GM12874 (cell line): ENCODE results near the gene PPCDC.

ENCODE experiments used
- CTCF ChIP-seq: IDR thresholded peaks from 2 replicates; pipeline ENCODE4 v1.5.1; 2011; ENCODE audit warnings: low read depth, mild to moderate bottlenecking, control low read depth, low read length, moderate library complexity; ENCODE audit not compliant: insufficient read depth

PPCDC gene

GRCh38 chr15:75045332-75046015 lies 22.1 kb downstream of the PPCDC start:
- no peak for TF ChIP-seq CTCF

- no peak for TF ChIP-seq CTCF
Measured at GRCh38 chr15:75048394-75048793, 25.0 kb downstream of the PPCDC start.

GRCh38 chr15:75049392-75049791 lies 26.0 kb downstream of the PPCDC start:
- no peak for TF ChIP-seq CTCF

- TF ChIP-seq CTCF: no peak
Measured at GRCh38 chr15:75050283-75050682, 26.9 kb downstream of the PPCDC start.

GRCh38 chr15:75051191-75051608 lies 27.8 kb downstream of the PPCDC start:
- TF ChIP-seq CTCF: no peak

GRCh38 chr15:75051711-75052110 lies 28.3 kb downstream of the PPCDC start:
- no peak for TF ChIP-seq CTCF

- no peak for TF ChIP-seq CTCF
Measured at GRCh38 chr15:75052972-75053747, 29.8 kb downstream of the PPCDC start.
